Measurements from ENCODE around the gene METTL24.

GRCh38 chr6:110404607-110405006 is 46.5 kb upstream of the METTL24 start:
- TF ChIP-seq CTCF (conservative IDR thresholded peaks at IDR 0.05) (no peak), EZH2 (IDR thresholded peaks at IDR 0.05; ENCODE audit: low read depth) (no peak)

Data from PC-9 (cell line).